Kidney (tissue), 14 donors: ENCODE data around the gene GRIK1. TPM values are rescaled to one million over a fixed set of nuclear protein-coding genes. Genes with fewer than 3 reads are reported as not detected.
A peak's percentile ranks its signal among the peaks of the same experiment; 100 is the strongest.

ENCODE experiments used
- DNase-seq, 5 donors: peaks; one replicate each; pipeline ENCODE4 v3.0.0-alpha.2; 2013 to 2020
- FAIRE-seq: peaks from 2 replicates; lab custom pipeline; 2012; peaks lifted over from hg19 to GRCh38; lab: Jason Lieb, UNC
- H3K27ac ChIP-seq, 2 donors: one replicate each; pipeline ENCODE4 v1.7.0; 2013; ENCODE audit warnings: low read depth in 2 of 2, low read length in 2 of 2, inconsistent platforms in 1 of 2
- H3K27me3 ChIP-seq: one replicate; pipeline ENCODE4 v1.7.1; 2013; ENCODE audit warnings: low read length, inconsistent platforms; ENCODE audit not compliant: control insufficient read depth, insufficient read depth
- H3K36me3 ChIP-seq, 3 donors: one replicate each; pipeline versions ENCODE4 v1.7.0 to v1.7.1; 2013; ENCODE audit warnings: low read length in 3 of 3, control low read depth in 1 of 3, inconsistent platforms in 1 of 3; ENCODE audit not compliant: insufficient read depth in 3 of 3, control insufficient read depth in 2 of 3
- H3K4me1 ChIP-seq, 3 donors: one replicate each; pipeline versions ENCODE4 v1.7.0 to v1.7.1; 2013; ENCODE audit warnings: low read length in 3 of 3, inconsistent platforms in 1 of 3, low read depth in 1 of 3; ENCODE audit not compliant: control insufficient read depth in 2 of 3, insufficient read depth in 2 of 3
- H3K4me3 ChIP-seq, 3 donors: one replicate each; pipeline versions ENCODE4 v1.7.0 to v1.8.1; 2013; ENCODE audit warnings: low read length in 3 of 3, control low read depth in 1 of 3, inconsistent platforms in 1 of 3
- H3K9ac ChIP-seq, 3 donors: one replicate each; pipeline versions ENCODE4 v1.7.0 to v1.7.1; 2013; ENCODE audit warnings: low read length in 3 of 3, control low read depth in 1 of 3, inconsistent platforms in 1 of 3
- H3K9me3 ChIP-seq, 3 donors: one replicate each; pipeline versions ENCODE4 v1.7.0 to v1.7.1; 2013; ENCODE audit warnings: low read length in 3 of 3, control low read depth in 1 of 3, inconsistent platforms in 1 of 3; ENCODE audit not compliant: control insufficient read depth in 2 of 3, insufficient read depth in 1 of 3
- intact Hi-C: fragments of 100-400 bp; cut with DNase I; formaldehyde crosslinking; loops from one replicate; pipeline ENCODE4 v1.11.1; 2022
- polyA plus RNA-seq: library from polyadenylated mRNA; stranded (reverse); fragments of 350-450 nt; fragmentation: Illumina TruSeq; extraction: RNeasy Lipid Tissue Mini Kit (QIAGEN cat#74804); gene quantifications from one replicate; pipeline ENCODE4 v1.2.3, GENCODE V29; 2014; ENCODE audit warnings: low read depth, low replicate concordance; ENCODE audit not compliant: insufficient read depth
- total RNA-seq: library from RNA; stranded (reverse); fragmentation: NEBNext Ultra II Directional; extraction: Animal tissue kit (Norgen Biotek cat#: 25700); gene quantifications from one replicate; pipeline ENCODE4 v1.2.1, GENCODE V29; 2021
- TF ChIP-seq, protein P1 (sequence below): IDR thresholded peaks from 3 replicates; pipeline ENCODE4 v1.5.1; 2012; ENCODE audit warnings: mild to moderate bottlenecking, moderate library complexity, borderline replicate concordance; ENCODE audit not compliant: insufficient read depth; ENCODE audit errors: extremely low read depth
- donor health status: control.
- donor health status: control.
- donor health status: control.
- donor health status: control.
- donor health status: control.
- donor health status: DM: yes; HTN: yes; CAD: no.
- donor health status: Normal renal cell carcinoma (clear cell type).

Gene GRIK1
- total and polyA plus RNA-seq, 2 donors from 2014 or later = not detected

DNA sequence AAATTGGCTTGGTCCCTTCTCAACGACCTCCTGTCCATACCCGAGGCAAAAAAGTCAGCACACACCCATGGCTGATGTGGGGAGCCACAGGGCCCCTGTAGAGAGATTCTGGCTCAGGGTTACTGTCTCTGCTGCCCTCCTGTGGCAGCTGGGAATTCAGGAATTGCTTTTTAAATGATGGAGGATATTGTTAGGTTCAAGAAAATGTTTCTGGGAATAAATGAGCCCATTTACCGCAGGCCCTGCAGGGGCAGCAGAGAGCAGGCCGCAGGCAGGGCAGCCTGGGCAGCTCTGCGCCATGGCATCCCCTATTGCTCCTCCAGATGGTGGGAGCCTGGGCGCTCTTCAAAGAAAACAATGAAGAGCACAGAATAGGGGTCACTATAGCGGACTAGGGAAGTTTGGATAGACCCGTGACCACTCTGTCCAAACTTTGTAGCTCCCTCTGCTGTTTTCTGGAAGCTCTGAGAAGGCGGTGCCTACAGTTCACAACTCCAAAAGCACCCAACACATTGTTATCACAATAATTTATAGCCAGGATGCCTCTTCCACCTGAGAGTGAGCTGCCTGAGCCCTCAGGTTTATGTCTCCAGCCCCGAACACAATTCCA, 440.0 kb downstream of the GRIK1 start:
- no peak for DNase-seq
- Histone ChIP-seq H3K4me1 (no peaks in the 10 kb centered on the region), H3K9me3 (no peaks in the 10 kb centered on the region), H3K27ac (no peak overlapping the region), H3K27me3 (no peaks in the 10 kb centered on the region), H3K36me3 (no peaks in the 10 kb centered on the region), H3K4me3 (no peak overlapping the region), H3K9ac (no peak overlapping the region)
- intact Hi-C loops = no loop called here
- TF ChIP-seq, protein P1, sequence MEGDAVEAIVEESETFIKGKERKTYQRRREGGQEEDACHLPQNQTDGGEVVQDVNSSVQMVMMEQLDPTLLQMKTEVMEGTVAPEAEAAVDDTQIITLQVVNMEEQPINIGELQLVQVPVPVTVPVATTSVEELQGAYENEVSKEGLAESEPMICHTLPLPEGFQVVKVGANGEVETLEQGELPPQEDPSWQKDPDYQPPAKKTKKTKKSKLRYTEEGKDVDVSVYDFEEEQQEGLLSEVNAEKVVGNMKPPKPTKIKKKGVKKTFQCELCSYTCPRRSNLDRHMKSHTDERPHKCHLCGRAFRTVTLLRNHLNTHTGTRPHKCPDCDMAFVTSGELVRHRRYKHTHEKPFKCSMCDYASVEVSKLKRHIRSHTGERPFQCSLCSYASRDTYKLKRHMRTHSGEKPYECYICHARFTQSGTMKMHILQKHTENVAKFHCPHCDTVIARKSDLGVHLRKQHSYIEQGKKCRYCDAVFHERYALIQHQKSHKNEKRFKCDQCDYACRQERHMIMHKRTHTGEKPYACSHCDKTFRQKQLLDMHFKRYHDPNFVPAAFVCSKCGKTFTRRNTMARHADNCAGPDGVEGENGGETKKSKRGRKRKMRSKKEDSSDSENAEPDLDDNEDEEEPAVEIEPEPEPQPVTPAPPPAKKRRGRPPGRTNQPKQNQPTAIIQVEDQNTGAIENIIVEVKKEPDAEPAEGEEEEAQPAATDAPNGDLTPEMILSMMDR = peak; percentile 31
- FAIRE-seq = no peak

DNA sequence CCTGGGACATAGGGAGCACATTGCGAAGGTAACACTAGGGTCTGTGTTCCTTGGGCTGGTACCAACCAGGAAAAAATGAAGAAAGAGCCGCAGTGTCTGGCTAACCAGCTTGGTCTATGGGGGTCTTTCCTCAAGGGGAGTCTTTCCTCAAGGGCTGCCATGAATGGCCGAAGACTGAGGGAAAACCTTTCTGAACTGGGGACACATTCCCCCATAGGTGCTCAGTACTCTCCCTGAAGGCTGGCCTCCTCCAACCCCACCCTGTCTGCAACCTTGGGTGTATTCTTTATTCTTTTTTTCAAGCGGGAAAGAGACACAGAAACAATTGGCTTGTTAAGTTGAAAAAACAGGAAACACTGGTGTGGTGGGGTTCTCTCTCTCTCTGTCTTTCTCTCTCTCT, 440.6 kb downstream of the GRIK1 start:
- Histone ChIP-seq H3K36me3 (no peaks in the 10 kb centered on the region), H3K9ac (no peak overlapping the region), H3K27me3 (no peaks in the 10 kb centered on the region), H3K4me1 (no peaks in the 10 kb centered on the region), H3K9me3 (no peaks in the 10 kb centered on the region), H3K4me3 (no peak overlapping the region), H3K27ac (no peak overlapping the region)
- no peak for DNase-seq
- TF ChIP-seq, protein P1 = no peak
- intact Hi-C loops = no loop called here
- FAIRE-seq = no peak

DNA sequence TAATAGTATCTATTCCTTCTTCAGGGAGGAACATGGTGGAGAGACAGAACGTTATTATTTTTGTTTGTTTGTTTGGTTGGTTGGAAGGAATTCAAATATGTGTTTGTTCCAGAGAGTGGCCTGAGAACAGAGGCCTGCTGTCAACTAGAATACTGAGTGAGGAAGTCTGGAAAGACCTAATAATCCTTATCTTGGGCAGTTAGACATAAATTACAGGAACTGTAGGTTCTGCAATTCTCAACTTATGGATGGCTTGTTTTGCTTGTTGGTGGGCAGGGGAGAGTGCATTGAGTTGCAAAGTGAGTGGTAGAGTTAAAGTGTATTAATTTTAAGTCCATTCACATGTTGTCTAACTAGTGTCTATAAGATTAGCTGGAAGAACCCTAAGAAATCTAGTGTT, 443.5 kb downstream of the GRIK1 start:
- no peaks in the 10 kb centered on the region for H3K9me3 ChIP-seq
- intact Hi-C loops = no loop called here
- H3K27me3 ChIP-seq = no peaks in the 10 kb centered on the region
- FAIRE-seq (no peak), DNase-seq (no peak)
- TF ChIP-seq, protein P1 = no peak
- H3K27ac ChIP-seq = no peak overlapping the region
- no peak overlapping the region for H3K9ac ChIP-seq
- H3K4me3 ChIP-seq = no peak overlapping the region
- no peaks in the 10 kb centered on the region for H3K4me1 ChIP-seq
- H3K36me3 ChIP-seq = no peaks in the 10 kb centered on the region

DNA sequence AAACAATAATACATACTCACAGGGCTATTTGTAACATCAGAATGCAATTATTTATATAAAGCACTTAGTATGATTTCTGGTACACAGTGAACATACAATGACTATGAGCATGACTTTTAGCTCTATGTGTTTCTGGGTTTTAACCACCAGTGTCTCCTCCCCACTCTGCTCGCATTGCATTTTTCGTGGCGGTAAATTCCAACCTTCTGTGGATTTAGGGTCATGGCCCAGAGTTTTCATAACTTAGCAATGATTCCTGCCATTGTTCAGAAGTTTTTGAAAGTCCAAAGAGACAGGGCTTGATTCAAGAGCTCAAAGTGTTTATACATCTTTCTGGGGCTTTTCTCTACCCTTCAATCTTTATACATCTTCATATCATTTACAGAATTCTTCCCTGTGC, 449.8 kb downstream of the GRIK1 start:
- TF ChIP-seq, protein P1 = no peak
- DNase-seq = no peak
- H3K9me3 ChIP-seq = no peaks in the 10 kb centered on the region
- intact Hi-C loops = no loop called here
- H3K4me3 ChIP-seq = no peak overlapping the region
- no peak overlapping the region for H3K9ac ChIP-seq
- FAIRE-seq = no peak
- no peaks in the 10 kb centered on the region for H3K36me3 ChIP-seq
- H3K4me1 ChIP-seq = no peaks in the 10 kb centered on the region
- H3K27me3 ChIP-seq = no peaks in the 10 kb centered on the region
- H3K27ac ChIP-seq = no peak overlapping the region
